Nephron progenitor cell (in vitro differentiated cells): Measurements from ENCODE around the gene C1orf116.

Experiments used
- DNase-seq: peaks from one replicate; pipeline ENCODE4 v3.0.0; 2021
- H3K27ac Mint-ChIP-seq: 2 replicates; pipeline ENCODE4 v1.8.0; 2021; ENCODE audit warnings: mild to moderate bottlenecking, moderate library complexity, mixed read lengths
- H3K27me3 Mint-ChIP-seq: 2 replicates; pipeline ENCODE4 v1.8.0; 2021; ENCODE audit warnings: mild to moderate bottlenecking, low read depth, mixed read lengths; ENCODE audit not compliant: poor library complexity
- H3K36me3 Mint-ChIP-seq: 2 replicates; pipeline ENCODE4 v1.8.0; 2021; ENCODE audit warnings: low read depth, mixed read lengths
- H3K4me1 Mint-ChIP-seq: 2 replicates; pipeline ENCODE4 v1.8.0; 2021; ENCODE audit warnings: mixed read lengths
- H3K4me3 Mint-ChIP-seq: 2 replicates; pipeline ENCODE4 v1.8.0; 2021; ENCODE audit warnings: mild to moderate bottlenecking, moderate library complexity, mixed read lengths
- H3K9me3 Mint-ChIP-seq: 2 replicates; pipeline ENCODE4 v1.8.0; 2021; ENCODE audit warnings: mild to moderate bottlenecking, moderate library complexity, mixed read lengths
- TF ChIP-seq, protein P1 (sequence below): fragments of 200-600 bp; sonication (generic); IDR thresholded peaks from 2 replicates; pipeline ENCODE4 v1.5.0; 2021; ENCODE audit warnings: antibody characterized with exemption

The C1orf116 gene

DNA sequence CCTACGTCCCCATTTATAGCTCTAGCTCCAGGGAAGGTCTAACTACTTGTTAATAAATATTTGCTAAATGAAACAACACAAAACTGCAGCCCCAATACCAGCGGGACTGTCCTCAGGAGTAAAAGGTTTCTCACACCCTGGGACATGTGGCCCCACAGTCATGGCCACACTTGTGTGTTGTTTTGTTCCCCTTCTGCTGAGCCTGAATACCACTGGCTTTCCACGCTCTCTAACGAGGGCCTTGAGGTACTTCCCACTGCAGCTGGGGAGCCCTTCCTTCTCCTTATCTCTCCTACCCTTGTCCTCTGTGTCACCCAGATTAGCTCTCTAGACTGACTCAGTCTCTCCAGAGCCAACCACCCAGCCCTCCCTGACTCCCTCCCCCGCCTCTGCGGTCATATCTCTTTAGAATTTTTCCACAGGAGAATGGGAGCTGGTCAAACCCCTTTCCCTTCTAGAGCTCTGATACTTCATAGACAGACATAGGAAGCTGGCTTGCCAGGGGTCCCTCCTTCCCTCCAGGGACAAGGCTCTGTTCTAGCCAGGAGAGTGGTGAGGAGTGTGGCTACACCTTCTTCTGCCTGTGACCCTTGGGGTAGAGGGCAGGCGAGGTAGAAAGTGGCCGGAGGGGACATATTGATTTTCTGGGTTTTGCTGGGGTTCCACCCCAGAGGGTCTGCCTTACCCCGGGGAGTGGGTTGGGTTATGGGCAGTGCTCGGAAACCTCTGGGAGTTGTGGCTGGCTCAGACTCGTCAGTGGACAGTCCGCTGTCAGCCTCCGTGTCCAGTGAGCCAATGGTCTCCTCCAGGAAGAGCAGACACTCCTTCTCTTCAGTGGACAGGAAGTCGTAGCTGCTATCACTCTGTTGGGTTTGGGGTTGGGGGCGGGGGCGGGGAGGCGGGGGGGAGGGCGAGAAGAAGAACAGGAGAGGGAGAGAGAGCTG is 8.1 kb downstream of the C1orf116 start:
- no peaks in the 10 kb centered on the region for H3K9me3 Mint-ChIP-seq
- peaks cover 19% of the 10 kb centered on the region for H3K27me3 Mint-ChIP-seq
- peaks cover 33% of the 10 kb centered on the region for H3K4me1 Mint-ChIP-seq
- TF ChIP-seq, protein P1, sequence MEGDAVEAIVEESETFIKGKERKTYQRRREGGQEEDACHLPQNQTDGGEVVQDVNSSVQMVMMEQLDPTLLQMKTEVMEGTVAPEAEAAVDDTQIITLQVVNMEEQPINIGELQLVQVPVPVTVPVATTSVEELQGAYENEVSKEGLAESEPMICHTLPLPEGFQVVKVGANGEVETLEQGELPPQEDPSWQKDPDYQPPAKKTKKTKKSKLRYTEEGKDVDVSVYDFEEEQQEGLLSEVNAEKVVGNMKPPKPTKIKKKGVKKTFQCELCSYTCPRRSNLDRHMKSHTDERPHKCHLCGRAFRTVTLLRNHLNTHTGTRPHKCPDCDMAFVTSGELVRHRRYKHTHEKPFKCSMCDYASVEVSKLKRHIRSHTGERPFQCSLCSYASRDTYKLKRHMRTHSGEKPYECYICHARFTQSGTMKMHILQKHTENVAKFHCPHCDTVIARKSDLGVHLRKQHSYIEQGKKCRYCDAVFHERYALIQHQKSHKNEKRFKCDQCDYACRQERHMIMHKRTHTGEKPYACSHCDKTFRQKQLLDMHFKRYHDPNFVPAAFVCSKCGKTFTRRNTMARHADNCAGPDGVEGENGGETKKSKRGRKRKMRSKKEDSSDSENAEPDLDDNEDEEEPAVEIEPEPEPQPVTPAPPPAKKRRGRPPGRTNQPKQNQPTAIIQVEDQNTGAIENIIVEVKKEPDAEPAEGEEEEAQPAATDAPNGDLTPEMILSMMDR = no peak
- DNase-seq = no peak
- H3K36me3 Mint-ChIP-seq = no peaks in the 10 kb centered on the region
- no peak overlapping the region for H3K27ac Mint-ChIP-seq
- no peak overlapping the region for H3K4me3 Mint-ChIP-seq

GRCh38 chr1:207022996-207023679 is 9.4 kb downstream of the C1orf116 start:
- no peaks in the 10 kb centered on the region for H3K36me3 Mint-ChIP-seq
- H3K9me3 Mint-ChIP-seq = no peaks in the 10 kb centered on the region
- TF ChIP-seq, protein P1 = no peak
- peak overlapping the region; percentile 92 for H3K27ac Mint-ChIP-seq
- no peak overlapping the region for H3K4me3 Mint-ChIP-seq
- H3K4me1 Mint-ChIP-seq = peaks cover 33% of the 10 kb centered on the region
- DNase-seq = no peak
- peaks cover 19% of the 10 kb centered on the region for H3K27me3 Mint-ChIP-seq

DNA sequence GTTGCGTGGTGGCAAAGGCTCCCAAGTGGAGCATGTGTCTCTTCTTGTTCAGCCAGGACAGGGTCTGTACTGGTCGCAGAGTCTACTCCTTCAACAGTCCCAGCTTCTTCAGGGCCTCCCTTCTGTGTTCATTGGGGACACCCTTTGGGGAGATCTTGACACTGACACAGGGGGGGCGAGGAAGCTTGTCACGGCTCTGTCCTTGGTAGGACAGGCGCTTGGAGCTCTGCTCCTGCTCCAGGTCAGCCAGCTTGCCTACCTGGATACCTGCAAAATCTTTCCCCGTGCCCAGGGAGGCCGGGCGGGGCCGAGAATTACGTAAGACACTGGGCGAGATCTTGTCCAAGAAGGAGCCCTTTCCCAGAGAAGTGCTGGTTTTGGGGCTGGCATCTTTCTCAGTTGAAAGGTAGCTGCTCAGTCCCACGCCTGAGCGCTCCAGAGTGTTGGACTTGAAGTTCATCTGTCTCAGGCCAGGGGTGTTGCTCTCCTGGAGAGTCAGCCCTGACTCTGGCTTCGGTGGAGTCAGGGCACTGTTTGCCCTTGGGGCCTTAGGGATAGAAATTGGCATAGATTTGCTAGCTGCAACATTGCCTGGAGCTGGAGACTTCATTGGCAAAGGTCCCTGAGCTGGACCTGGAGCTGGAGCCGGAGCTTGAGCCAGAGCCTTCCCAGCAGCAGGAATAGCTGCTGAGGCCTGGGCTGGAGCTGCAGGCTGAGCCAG is 10.5 kb downstream of the C1orf116 start:
- DNase-seq = no peak
- H3K9me3 Mint-ChIP-seq = no peaks in the 10 kb centered on the region
- H3K27me3 Mint-ChIP-seq = peaks cover 15% of the 10 kb centered on the region
- no peaks in the 10 kb centered on the region for H3K36me3 Mint-ChIP-seq
- TF ChIP-seq, protein P1 = no peak
- peaks cover 29% of the 10 kb centered on the region for H3K4me1 Mint-ChIP-seq
- no peak overlapping the region for H3K27ac Mint-ChIP-seq
- no peak overlapping the region for H3K4me3 Mint-ChIP-seq

DNA sequence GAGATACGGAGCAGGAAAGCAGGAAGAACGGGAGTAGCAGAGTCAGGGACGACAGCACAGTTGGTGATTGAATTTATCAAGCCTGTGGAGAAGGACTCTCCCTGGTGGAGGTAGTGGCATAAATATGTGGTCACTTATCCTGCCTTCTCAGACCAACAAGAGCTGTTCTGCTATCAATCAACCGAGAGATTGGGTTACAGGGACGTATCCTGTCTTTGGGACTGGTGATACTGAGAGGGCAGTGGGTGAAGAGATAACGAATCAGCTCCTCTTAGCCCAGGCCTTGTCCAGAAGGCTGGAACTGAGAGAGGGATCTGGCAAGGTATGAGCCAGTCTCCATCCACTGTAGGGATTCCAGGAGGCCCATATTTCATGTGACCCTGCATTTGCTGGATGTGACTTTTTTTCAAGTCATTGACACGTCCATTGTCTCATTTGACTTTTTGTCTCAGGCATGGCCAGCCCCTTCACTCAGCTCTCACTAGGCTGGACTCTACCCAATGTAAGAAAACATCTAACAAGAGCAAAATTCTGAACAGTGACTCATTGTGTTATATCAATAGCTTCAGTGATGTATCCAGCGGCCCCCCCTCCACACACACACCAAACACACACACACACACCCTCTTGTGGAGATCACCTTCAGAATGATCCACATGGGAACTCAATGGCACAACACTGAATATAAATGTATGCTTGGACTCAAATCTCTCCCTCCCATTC is 11.3 kb downstream of the C1orf116 start:
- Mint-ChIP-seq H3K4me3 (no peak overlapping the region), H3K36me3 (no peaks in the 10 kb centered on the region), H3K27ac (no peak overlapping the region), H3K4me1 (peaks cover 24% of the 10 kb centered on the region), H3K9me3 (no peaks in the 10 kb centered on the region), H3K27me3 (peaks cover 19% of the 10 kb centered on the region)
- no peak for DNase-seq
- TF ChIP-seq, protein P1 = no peak

- TF ChIP-seq, protein P1 = no peak
- no peak overlapping the region for H3K27ac Mint-ChIP-seq
- DNase-seq = no peak
- H3K36me3 Mint-ChIP-seq = no peaks in the 10 kb centered on the region
- no peak overlapping the region for H3K4me3 Mint-ChIP-seq
- no peaks in the 10 kb centered on the region for H3K9me3 Mint-ChIP-seq
- H3K27me3 Mint-ChIP-seq = peaks cover 25% of the 10 kb centered on the region
- peaks cover 20% of the 10 kb centered on the region for H3K4me1 Mint-ChIP-seq
Measured at GRCh38 chr1:207020709-207021107, 11.8 kb downstream of the C1orf116 start.
